CD1c-positive myeloid dendritic cell (primary cell): ENCODE measurements around the gene FHOD3.

Source experiments
- DNase-seq: peaks from one replicate; pipeline ENCODE4 v3.0.0-alpha.2; 2016; ENCODE audit errors: extremely low spot score

FHOD3 gene

DNA sequence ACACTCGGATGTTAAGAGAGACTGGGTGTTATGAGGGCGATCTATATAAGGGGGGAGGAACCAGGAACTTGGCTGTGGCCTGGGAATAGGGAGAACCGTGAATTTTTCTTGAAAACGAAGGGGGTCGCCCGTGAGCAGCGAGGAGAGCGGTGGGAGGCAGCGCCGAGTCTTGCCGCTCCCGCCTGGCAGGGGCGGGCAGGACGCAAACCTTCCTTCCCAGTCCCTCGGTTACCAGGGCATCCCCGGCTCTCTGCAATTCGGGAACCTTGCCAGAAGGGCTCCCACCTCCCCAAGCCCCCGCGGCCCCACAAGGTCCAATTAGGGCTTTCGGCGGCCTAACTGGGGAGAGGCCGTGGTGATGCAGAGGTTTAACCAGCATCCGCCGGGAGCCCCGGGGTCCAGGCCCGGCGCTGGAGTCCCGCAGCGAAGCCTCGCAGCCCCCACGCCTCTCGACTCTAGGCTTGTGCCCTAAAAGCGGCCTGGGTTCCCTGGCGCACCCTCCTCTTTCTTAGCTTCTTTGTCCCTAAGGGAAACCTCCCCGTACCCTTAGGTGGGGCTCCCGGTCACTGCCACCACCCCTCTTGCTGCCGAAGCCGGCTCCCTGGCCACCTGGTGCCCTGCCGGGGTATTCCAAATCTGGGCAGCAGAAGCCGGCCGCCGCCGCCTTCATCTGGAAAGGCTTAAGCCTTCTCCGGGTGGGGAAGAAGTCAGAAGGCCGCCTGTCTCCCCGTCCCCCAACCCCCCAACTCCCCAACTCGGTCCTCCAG, 680 bp upstream of the FHOD3 start:
- no peak for DNase-seq

DNA sequence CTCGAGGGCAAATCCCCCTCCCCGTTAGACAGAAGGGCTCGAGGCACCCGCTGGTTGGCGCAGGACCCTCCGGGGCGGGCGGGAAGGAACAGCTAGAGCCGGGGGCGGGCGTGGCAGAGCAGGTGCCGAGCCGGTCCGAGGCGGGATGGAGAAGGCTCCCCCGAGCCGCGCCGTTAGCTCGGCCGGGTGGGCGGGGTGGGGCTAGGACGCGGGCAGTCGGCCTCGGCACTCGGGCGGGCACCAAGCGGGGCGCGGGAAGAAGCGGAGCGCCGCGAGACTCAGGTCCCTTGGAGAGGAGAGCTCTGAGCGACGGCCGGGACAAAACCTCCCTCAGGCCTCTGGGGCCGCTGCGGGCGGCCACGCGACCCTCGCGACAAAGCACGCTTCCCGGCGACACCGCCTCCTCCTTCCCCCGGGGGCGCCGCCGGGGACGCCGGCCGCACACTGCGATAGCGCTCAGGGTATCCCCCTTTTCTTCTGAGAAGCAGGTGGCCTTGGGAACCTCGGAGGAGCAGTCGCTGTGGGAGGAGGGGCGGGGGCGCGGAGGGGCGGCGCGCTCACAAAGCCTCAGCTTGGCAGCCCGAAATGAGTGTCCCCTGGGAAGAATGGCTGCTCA, 721 bp downstream of the FHOD3 start:
- DNase-seq, result no peak

DNA sequence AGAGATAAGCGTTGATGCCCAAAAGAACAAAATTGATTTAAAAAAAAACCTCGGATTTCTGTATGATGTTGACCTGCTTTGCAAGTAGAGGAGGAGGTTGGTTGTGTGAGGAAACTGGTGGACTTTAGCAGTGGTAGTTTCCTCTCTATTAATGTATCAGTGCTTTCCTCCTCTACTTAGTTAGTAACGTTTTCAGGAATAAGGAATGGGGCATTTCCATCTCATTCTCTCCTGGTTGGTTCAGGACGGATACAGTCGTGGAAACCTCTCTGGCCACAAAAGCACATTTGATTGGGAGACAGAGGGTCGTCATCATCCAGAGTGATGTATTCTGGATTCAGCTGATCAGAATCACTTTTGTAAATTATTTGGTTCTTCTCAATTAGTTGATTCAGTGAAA, 1.5 kb downstream of the FHOD3 start:
- DNase-seq, result no peak

DNA sequence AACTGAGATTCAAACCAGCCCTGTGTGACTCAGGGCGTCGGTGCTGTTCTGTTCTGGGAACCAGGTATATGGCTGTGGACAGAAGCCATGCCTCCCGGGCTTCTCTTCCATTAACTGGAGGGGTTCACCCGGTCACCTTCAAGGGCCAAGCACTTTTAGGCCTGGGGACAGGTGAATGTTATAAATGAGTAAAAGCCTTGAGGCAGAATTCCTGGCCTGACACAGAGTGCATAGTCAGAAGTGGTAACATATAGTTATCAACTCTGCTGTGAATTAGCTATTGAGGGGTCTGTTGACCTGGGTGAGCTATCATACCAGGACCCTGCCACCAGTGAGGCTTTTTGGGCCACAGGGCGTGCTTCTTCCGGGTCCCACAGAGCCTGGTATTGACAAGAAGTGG, 2.7 kb downstream of the FHOD3 start:
- no peak for DNase-seq

DNA sequence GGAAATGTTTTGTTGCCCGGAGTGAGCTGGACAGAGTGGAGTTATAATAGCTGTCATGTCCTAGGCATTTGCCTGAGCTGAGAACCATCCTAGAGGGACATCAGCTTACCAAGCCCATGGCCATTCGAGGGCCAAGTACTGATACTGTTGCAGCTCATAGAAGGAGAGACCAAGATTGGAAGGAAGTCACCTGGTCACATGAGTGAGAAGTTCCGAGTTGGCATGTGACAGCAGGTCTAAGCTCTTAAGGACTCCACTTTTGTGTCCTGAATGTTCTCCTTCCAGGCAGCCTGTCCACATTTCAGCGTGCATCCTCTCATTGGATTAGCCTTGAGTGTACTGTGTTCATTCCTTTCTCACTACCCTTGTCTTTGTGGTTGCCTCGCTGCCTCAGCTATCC, 4.4 kb downstream of the FHOD3 start:
- no peak for DNase-seq

DNA sequence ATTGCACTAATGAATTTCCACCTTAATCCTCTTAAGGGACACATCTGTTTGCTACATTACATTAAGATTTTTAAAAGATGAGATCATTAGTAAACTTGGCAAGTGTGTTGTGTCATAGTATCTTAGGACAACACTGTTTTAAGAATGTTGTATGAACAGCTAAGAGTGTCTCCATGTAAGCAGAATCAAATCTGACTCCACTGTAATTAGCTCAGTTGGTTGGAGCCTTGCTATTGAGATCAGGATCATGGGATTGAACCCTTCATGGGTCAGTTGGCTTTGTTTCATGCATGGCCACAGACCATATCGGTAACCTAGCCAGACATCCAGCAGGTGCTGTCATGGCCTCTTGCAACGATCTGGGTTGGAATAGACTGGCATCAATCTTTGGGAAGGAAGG, 5.2 kb downstream of the FHOD3 start:
- no peak for DNase-seq

DNA sequence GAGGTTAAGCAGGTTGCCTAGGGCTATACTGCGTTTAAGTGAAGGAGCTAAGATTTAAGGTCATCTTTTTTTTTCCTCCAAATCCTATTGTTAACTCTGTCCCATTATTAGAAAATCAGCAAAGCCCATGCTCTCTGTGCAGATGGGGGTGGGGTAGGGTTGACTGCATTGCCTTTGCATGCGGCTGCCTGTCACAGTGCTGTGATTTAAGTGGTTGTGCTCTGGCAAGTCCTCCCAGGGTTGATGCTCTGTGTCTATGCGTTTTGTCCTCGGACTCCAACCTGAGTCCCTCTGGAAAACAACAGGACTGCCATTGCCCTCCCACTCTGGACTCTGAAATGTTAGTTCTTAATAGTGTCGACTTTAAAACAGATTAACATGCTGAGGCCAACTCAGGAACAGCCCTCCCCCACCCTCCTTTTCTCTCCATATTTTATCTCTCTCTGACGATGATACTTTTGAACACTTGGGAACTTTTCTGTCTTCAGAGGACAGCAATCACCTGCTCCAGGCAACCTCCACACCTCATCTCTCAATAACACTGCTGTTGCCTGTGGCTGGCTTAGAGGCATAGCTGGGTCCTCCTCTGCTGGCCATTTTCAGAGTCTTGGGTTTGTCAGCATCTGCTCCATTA, 5.8 kb downstream of the FHOD3 start:
- no peak for DNase-seq

DNA sequence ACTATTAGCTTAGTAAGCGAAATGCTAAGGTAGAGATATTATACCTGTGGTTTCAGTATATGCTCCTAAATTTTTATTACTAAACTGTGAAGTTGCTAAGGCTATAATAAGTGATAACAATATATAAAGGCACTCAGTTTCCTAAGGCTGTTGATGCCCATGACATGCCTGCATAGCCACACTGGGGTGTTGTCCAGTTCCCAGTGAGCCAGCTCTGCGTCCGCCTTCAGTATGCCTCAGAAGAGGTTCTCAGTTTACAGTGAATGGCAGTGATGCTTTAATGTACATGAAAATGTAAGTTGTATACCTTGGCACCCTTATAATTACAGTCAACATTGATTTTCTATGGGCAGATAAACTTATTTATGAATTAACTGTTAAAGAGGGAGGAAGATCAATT, 7.2 kb downstream of the FHOD3 start:
- DNase-seq, result no peak

DNA sequence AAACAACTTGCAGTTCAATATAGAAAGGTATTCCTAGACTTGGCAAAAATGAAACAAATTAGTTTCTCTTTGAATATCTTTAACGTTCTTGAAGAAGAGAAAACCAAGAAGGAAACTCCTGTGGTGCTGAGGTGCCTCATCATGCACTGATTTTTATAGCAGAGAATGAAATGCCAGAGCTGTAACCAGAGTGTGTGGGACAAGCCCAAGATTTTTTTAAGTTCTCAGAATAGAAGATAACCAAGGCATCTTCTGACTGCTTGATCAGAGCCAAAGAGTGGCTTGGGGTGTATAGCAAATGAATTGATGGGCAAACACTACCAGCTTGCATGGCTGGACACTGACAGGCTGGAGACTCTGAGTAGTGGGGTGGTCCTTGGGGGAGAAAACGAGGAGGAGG, 7.9 kb downstream of the FHOD3 start:
- no peak for DNase-seq

DNA sequence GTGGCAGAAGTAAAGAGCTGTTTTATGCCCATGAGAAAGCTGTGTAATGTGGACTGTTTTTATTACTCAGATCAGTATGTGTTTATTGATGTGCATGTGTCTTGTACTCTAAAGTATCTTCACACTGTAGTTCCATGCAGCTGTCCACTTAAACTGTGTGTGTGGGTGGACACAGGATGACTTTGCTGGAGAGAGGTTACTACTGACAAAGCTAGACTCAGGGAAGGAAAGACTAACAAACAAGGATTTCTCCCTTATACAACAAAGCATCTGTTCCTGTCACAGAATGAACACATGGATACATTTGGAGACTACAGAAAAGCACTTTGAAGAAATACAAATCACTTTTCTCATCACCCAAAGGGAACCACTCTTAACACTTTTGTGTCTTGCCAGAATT, 10.0 kb downstream of the FHOD3 start:
- no peak for DNase-seq

DNA sequence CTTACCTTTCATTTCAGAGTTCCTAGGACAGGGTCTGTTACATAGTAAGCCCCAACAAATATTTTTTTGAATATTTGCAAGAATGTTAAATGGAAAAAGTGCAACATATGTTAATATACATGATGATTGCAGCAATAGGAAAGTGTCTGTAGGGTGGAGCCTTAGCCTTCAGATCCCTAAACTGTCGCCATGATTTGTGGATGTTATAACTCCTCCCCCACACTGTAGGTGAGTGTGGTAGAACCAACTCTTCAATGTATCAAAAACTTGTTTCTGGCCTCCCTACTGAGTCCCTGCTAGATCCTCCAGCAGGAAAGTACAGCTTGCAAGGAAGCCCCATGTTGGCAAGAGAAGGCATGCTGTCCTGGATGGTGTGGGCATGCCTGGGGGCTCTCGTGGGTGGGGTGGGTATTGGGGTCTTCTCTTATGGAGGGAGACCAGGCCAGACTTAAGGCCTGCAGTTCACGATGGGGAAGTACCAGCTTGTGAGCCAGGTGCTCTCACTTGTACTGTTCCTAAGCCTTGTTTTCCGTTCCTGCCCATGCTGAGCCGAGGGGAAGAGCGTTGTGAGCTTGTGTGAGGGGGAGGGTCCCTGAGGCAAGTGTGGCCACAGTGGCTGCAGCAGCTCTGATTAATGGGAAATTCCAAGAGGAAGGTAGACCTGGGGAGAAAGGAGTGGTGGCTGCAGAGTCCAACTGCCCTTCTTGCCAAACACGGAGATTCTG, 11.4 kb downstream of the FHOD3 start:
- DNase-seq, result no peak

DNA sequence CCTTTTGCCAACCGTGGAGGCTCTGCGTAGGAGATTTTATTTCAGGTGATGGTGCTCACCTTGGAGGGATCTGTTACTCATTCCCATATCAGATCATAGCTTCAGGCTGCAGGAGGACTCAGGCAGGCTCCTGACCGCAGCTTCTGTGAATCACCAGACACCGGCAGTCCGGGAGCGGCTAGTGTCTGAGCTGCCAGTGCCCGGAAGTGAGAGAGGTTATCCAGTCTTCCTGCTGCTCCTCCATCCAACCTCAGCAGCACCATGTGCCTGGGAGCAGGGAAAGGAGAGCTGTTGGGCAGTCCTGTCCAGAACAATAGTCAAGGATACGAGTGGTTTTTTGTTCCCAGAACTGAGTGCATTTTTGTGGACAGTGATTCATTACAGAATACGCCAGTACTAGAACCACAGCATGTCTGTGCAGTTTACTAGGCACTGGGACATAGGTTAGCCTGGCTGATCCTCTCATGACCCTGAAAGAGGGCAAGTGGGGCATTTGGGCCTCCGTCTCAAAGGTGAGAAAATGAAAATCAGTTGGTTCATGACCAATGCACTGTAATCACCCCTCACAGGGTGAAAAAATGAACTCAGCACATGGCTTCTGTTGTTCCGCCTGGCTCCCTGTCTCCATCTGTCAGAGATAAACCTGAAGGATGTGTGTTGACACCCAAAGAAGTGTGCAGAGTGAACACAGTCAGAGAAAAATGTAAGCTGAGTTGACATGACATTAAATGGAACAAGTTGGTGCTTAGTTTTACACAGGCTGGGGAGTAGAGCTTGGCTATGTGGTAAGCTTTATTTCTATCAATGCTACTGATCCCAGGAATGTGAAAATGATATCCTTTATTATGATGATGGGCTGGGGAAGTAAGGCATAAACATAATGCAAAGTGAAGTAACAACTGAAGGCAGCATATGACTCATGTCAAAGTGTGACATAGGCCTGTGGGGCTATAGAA, 12.2 kb downstream of the FHOD3 start:
- no peak for DNase-seq

DNA sequence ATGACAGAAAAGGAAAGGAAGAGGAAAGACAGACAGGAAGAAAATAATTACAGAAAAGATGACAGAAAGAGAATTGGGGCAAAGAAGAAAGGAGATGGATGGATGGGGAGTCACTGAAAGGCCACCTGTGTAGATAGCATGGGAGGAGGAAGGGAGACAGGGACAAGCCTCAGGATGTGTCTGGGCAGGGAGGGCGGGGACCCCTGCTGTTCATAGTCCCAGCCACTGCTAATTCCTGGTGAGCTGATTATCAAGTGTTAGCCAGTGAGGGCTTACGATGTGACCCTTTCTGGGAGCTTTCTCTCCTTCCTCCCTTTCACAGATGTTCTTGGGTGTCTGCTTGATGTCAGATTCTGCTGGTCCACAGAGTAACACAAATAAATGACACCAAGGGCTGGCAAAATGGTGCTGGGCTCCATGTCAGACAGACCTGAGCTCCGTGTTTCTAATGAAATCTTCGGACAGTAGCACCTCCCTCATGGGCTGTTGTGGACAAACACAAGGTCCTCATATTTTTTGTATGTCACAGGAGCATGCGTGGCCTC, 13.6 kb downstream of the FHOD3 start:
- DNase-seq, result no peak

DNA sequence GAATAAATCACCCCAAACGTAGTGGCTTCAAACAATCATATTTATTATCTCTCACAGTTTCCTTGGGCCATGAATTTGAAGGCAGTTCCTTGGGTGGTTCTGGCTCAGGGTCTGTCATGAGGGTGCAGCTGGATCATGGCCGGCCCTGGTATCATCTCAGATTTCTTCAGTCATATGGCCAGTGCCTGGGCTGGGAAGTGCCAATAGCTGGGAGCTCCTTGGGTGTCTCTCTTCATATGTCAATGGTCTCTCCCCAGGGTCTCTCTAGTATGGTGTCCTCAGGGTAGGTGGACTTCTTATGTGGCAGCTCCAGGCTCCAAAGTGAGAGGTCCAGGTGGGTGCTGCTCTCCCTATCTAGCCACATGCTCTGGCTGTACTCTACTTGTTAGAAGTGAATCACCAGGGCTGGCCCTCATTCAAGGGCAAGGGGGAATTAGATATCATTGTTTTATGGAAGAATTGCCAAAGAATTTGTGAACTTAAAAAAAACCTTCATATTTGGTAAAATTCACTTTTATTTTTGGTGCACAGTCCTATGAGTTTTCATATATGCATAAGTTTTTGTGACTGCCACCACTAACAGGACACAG, 15.4 kb downstream of the FHOD3 start:
- DNase-seq, result no peak

DNA sequence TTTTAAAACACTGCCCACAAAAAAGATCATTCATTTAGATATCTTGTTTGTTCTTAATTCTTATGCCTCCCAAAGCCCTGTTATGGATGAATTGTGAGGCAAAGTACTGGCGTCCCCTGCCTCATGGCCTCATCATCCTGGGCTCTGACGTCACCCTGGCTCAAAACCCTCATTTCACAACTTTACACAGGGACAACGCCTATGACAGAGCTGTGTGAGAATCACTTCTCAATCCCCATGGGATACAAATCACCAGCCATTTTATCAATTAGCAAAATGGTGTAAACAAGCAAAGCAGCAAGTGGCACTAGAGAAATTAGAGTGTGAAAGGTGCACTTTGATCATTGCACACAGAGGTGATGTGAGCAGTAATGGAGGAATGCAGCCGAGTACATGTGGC, 16.6 kb downstream of the FHOD3 start:
- no peak for DNase-seq

DNA sequence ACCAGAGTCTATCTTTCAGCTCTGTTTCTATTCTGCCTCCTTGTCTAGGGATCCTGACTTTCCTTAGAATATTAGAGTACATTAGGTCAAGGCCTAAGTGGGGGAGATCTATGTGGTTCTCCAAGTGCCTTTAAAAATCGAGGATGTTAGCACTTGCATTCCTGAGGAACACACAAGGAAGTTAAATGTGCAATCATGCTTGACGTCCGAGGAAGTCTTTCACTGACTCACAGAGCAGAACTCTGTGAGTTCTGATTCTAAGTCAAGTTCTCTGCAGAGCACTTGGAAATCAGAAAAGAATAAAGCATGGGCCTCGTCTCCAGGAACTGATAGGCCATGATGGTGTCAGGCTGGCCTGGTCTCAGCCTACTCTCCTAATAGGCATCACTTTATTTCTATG, 17.2 kb downstream of the FHOD3 start:
- no peak for DNase-seq

DNA sequence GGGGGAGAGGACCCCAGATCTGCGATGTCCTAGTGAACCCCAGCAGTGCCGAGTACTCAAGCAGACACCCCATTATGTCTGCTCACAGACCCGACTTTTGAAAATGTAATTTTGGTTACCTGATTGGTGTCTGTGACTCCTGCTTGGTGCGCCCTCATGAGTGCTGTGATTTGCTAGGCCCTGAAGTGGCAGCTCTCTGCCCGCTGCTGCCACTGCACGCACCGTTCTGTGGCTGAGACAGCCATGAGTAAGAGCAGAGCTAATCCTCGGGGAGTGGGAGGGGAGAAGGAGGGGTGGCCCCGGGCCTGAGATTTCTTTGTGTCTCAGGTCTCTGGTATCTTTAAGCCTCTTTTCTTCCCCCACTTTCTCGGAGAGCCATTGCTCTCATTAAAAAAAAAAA, 18.2 kb downstream of the FHOD3 start:
- DNase-seq, result no peak

DNA sequence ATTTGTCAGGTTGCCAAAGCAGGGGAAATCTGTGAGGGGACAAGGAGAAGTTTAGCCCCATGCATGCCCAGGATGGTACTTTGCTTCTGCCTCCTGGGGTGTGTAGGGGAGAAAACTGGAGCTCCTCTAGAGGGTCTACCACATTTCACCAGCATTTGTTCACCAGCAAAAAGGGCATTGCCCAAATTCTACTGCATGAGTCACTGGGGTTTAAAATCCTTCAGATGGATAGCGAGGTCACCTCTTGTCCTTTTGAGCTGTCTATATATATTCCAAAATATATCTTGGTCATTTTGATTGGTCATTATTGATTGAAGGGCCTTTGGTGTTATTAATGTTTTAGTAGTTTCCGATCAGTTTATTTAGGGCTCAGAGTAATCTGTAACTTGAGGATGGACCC, 18.7 kb downstream of the FHOD3 start:
- DNase-seq, result no peak

DNA sequence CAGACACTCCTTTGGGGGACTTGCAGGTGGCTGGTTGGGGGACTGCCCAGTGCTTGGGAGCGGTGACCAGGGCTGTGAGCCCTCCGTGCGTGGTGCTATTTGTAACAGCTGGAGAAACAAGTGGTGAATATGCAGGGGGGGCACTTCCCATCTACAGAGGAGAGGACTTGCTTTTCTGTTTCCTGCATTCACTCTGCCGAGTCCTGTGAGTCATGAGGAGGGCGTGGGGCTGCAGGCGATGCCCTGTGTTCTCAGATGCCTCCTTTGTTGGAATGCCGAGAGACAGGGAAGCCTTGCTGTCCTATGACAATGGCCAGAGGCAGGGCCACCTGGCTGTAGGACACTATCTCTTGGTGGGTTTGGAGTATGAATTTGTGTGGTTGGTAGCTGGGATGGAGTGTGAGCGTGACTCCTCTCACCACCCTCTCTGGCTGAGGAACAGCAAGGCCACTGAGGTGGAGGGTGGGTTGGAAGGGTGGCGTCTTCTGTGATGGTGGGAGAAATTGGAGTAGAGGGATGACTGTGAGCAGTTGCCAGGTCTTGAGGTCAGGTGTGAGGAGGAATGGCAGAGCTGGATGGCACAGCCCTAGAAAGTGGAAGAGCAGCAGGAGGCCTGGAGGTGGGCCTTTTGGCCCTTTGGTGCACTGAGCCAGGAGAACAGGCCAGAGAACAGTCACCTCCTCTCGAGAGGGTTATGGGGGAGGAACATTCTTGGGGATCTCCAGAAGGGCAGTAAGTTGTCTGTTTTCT, 24.3 kb downstream of the FHOD3 start:
- no peak for DNase-seq

DNA sequence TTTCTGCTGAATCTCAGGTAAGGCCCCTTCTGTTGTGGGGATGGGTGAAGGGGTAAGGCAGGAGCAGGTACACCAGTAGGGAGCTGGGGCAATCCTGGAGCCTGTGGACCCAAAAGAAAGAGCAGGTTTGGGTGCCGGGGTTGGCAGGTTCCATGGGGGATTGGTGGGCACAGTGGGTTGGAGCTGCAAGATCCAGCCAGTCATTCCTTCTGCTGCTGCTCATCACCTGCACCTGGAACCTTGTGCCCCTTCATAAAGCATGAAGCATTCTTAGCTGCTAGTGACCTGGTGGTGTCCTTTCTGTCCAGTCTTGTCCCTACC, 24.9 kb downstream of the FHOD3 start:
- no peak for DNase-seq
